SK-N-SH (cell line): Measurements from ENCODE around the gene PRDX5. TPM values are rescaled to one million over a fixed set of nuclear protein-coding genes. Genes with fewer than 3 reads are reported as not detected.

Source experiments
- CTCF ChIA-PET: fragments of 300-600, 350-600 bp; formaldehyde crosslinking; extraction: SDS; loops from one replicate; lab custom pipeline; 2021; lab: Yijun Ruan, JAX
- POLR2A ChIA-PET: fragments of 350-600 bp; sonication (Branson Sonifier 250); formaldehyde crosslinking; extraction: SDS; loops from one replicate; lab custom pipeline; 2020; ENCODE audit warnings: antibody characterized with exemption, inconsistent platforms; lab: Yijun Ruan, JAX
- DNase-seq: peaks from one replicate; pipeline ENCODE4 v3.0.0; 2012
- H2AFZ ChIP-seq: fragments of 200-600 bp; sonication (generic); 2 replicates; pipeline ENCODE4 v1.8.1; 2016; ENCODE audit warnings: antibody characterized with exemption, mild to moderate bottlenecking, low read depth
- H3F3A ChIP-seq: fragments of 200-600 bp; sonication (generic); replicated peaks from 2 replicates; pipeline ENCODE3; 2016; ENCODE audit warnings: antibody characterized with exemption, mild to moderate bottlenecking; ENCODE audit not compliant: insufficient read depth
- H3K27ac ChIP-seq, 2 experiments: fragments of 200-500 bp in 1 of 2; fragments of 200-600 bp in 1 of 2; sonication (Bioruptor generic) in 1 of 2; sonication (generic), shearing (Covaris generic) in 1 of 2; 2 replicates each; pipeline versions ENCODE4 v1.5.1 to v1.6.1; 2014 to 2016; ENCODE audit warnings: low read depth in 2 of 2, inconsistent platforms in 1 of 2, low read length in 1 of 2, mild to moderate bottlenecking in 1 of 2, mixed read lengths in 1 of 2
- H3K27me3 ChIP-seq: fragments of 200-600 bp; sonication (generic), shearing (Covaris generic); 2 replicates; pipeline ENCODE4 v1.6.1; 2016; ENCODE audit warnings: mixed run types; ENCODE audit not compliant: insufficient read depth
- H3K36me3 ChIP-seq, 2 experiments: fragments of 200-500 bp in 1 of 2; fragments of 200-600 bp in 1 of 2; sonication (Bioruptor generic) in 1 of 2; sonication (generic) in 1 of 2; replicated peaks in 1 of 2; 2 replicates each; pipeline versions ENCODE3 to v1.5.1; 2014 to 2016; ENCODE audit warnings: low read length in 1 of 2, mild to moderate bottlenecking in 1 of 2; ENCODE audit not compliant: insufficient read depth in 2 of 2, control insufficient read depth in 1 of 2
- H3K4me1 ChIP-seq, 2 experiments: fragments of 200-500 bp in 1 of 2; fragments of 200-600 bp in 1 of 2; sonication (Bioruptor generic) in 1 of 2; sonication (generic), shearing (Covaris generic) in 1 of 2; 2 replicates each; pipeline versions ENCODE4 v1.5.1 to v1.6.1; 2014 to 2016; ENCODE audit warnings: low read depth in 1 of 2, low read length in 1 of 2, mixed run types in 1 of 2; ENCODE audit not compliant: insufficient read depth in 2 of 2, control insufficient read depth in 1 of 2
- H3K4me2 ChIP-seq: fragments of 200-600 bp; sonication (generic), shearing (Covaris generic); 2 replicates; pipeline ENCODE4 v1.6.1; 2017; ENCODE audit warnings: mixed run types
- H3K4me3 ChIP-seq, 2 experiments: fragments of 200-500 bp in 1 of 2; fragments of 200-600 bp in 1 of 2; sonication (Bioruptor generic) in 1 of 2; sonication (generic), shearing (Covaris generic) in 1 of 2; 2 replicates each; pipeline versions ENCODE4 v1.5.1 to v1.8.1; 2014 to 2016; ENCODE audit warnings: low read depth in 2 of 2, inconsistent platforms in 1 of 2, low read length in 1 of 2, mild to moderate bottlenecking in 1 of 2, mixed read lengths in 1 of 2, moderate library complexity in 1 of 2
- H3K79me2 ChIP-seq: fragments of 200-600 bp; sonication (generic); 2 replicates; pipeline ENCODE4 v1.8.1; 2017; ENCODE audit warnings: mild to moderate bottlenecking; ENCODE audit not compliant: insufficient read depth
- H3K9ac ChIP-seq: fragments of 200-600 bp; sonication (generic); 2 replicates; pipeline ENCODE4 v1.6.1; 2017; ENCODE audit warnings: mixed run types
- H3K9me2 ChIP-seq: fragments of 200-600 bp; sonication (generic); 2 replicates; pipeline ENCODE4 v1.6.1; 2017; ENCODE audit warnings: mixed run types
- H3K9me3 ChIP-seq: fragments of 200-600 bp; sonication (generic); 2 replicates; pipeline ENCODE4 v1.6.1; 2017; ENCODE audit warnings: mixed run types, mild to moderate bottlenecking, moderate library complexity
- H4K20me1 ChIP-seq: fragments of 200-600 bp; sonication (generic); 2 replicates; pipeline ENCODE4 v1.6.1; 2017; ENCODE audit warnings: mild to moderate bottlenecking, mixed run types; ENCODE audit not compliant: insufficient read depth
- CHD2 ChIP-seq: fragments of 150-350 bp; IDR thresholded peaks from 2 replicates; pipeline ENCODE4 v1.6.1; 2018; ENCODE audit warnings: low read length; ENCODE audit not compliant: partially characterized antibody
- FOSL2 ChIP-seq: IDR thresholded peaks from 2 replicates; pipeline ENCODE4 v1.4.0; 2012; ENCODE audit warnings: low read depth, mild to moderate bottlenecking, moderate library complexity, borderline replicate concordance
- FOXM1 ChIP-seq: IDR thresholded peaks from 2 replicates; pipeline ENCODE4 v1.4.0; 2012; ENCODE audit warnings: low read depth, mild to moderate bottlenecking
- GABPA ChIP-seq: IDR thresholded peaks from 2 replicates; pipeline ENCODE4 v1.4.0; 2012; ENCODE audit warnings: low read depth, mild to moderate bottlenecking
- GATA2 ChIP-seq: sonication (generic); formaldehyde crosslinking; IDR thresholded peaks from 2 replicates; pipeline ENCODE4 v1.5.0; 2020; ENCODE audit warnings: mild to moderate bottlenecking, missing genetic modification reagents
- MEF2A ChIP-seq: IDR thresholded peaks from 2 replicates; pipeline ENCODE4 v1.4.0; 2012; ENCODE audit warnings: low read depth, borderline replicate concordance
- POLR2AphosphoS5 ChIP-seq: IDR thresholded peaks from 2 replicates; pipeline ENCODE4 v1.6.1; 2012; ENCODE audit warnings: low read depth, low read length
- RAD21 ChIP-seq: IDR thresholded peaks from 2 replicates; pipeline ENCODE4 v1.6.1; 2012; ENCODE audit warnings: mild to moderate bottlenecking, low read length
- REST ChIP-seq: IDR thresholded peaks from 2 replicates; pipeline ENCODE4 v1.6.1; 2012; ENCODE audit warnings: mild to moderate bottlenecking, low read depth, low read length, moderate library complexity
- RFX5 ChIP-seq: IDR thresholded peaks from 2 replicates; pipeline ENCODE4 v1.6.1; 2012; ENCODE audit warnings: mild to moderate bottlenecking, improper control_type of control experiment, low read length
- RXRA ChIP-seq: IDR thresholded peaks from 2 replicates; pipeline ENCODE4 v1.4.0; 2012; ENCODE audit warnings: low read depth, mild to moderate bottlenecking, borderline replicate concordance
- SIN3A ChIP-seq: IDR thresholded peaks from 2 replicates; pipeline ENCODE4 v1.6.1; 2012; ENCODE audit warnings: low read depth, mild to moderate bottlenecking, low read length, moderate library complexity, borderline replicate concordance
- TAF1 ChIP-seq: IDR thresholded peaks from 2 replicates; pipeline ENCODE4 v1.6.1; 2012; ENCODE audit warnings: low read depth, mild to moderate bottlenecking, low read length, moderate library complexity, borderline replicate concordance
- TEAD4 ChIP-seq: IDR thresholded peaks from 2 replicates; pipeline ENCODE4 v1.4.0; 2012; ENCODE audit warnings: mild to moderate bottlenecking, borderline replicate concordance; ENCODE audit not compliant: insufficient read depth
- USF1 ChIP-seq: IDR thresholded peaks from 2 replicates; pipeline ENCODE4 v1.4.0; 2012; ENCODE audit warnings: low read depth, borderline replicate concordance
- USF2 ChIP-seq: fragments of 150-350 bp; IDR thresholded peaks from 2 replicates; pipeline ENCODE4 v1.6.1; 2017; ENCODE audit warnings: antibody characterized with exemption, low read length, low read depth, borderline replicate concordance
- YY1 ChIP-seq: IDR thresholded peaks from 2 replicates; pipeline ENCODE4 v1.4.0; 2012; ENCODE audit warnings: low read depth, mild to moderate bottlenecking
- WGBS: methylation state at CpG from one replicate; pipeline ENCODE4 v1.1.6; 2017; ENCODE audit warnings: low lambda C conversion rate; 5-methylcytosine and 5-hydroxymethylcytosine counted together
- polyA plus RNA-seq, 3 experiments: library from polyadenylated mRNA; depleted of rRNA; stranded (reverse); fragments of >200 nt; gene quantifications; 2 replicates each; pipeline ENCODE4 v1.2.3, GENCODE V29; 2012

PRDX5 gene
- polyA plus RNA-seq, 1 of the 3 experiments (the other 2 are of a cell fraction) = 1,000 TPM

- no peak for TF ChIP-seq POLR2AphosphoS5
- no peak for TF ChIP-seq USF2
- TF ChIP-seq GATA2 (CRISPR knock-in tag) = no peak
- TF ChIP-seq TAF1 = no peak
- no peak for TF ChIP-seq USF1
- TF ChIP-seq TEAD4 = no peak
- TF ChIP-seq GABPA = no peak
- TF ChIP-seq MEF2A = no peak
- TF ChIP-seq FOXM1 = no peak
- TF ChIP-seq REST = no peak
- no peak for TF ChIP-seq RAD21
- TF ChIP-seq FOSL2 = no peak
- TF ChIP-seq YY1 = no peak
- TF ChIP-seq CHD2 = no peak
- no peak for TF ChIP-seq SIN3A
- no peak for TF ChIP-seq RXRA
- TF ChIP-seq RFX5 = no peak
- Histone ChIP-seq H3K4me3 (no peak overlapping the region), H3F3A (peaks cover 9% of the 10 kb centered on the region), H4K20me1 (no peaks in the 10 kb centered on the region), H3K9ac (peak overlapping the region; percentile 89; the same call in 1 of the 2 replicates), H3K4me2 (peak overlapping the region; percentile 100), H2AFZ (no peak overlapping the region), H3K79me2 (peaks cover 28% of the 10 kb centered on the region), H3K36me3 (peaks cover 4 to 6% of the 10 kb centered on the region in 2 experiments), H3K27me3 (no peaks in the 10 kb centered on the region), H3K27ac (no peak overlapping the region), H3K9me2 (no peaks in the 10 kb centered on the region), H3K4me1 (peaks cover 8 to 21% of the 10 kb centered on the region in 2 experiments; a peak in 2 of 4 replicates), H3K9me3 (no peaks in the 10 kb centered on the region)
- WGBS = 96% methylated on average over 3 of the region's 3 CpGs
- DNase-seq = no peak
- ChIA-PET POLR2A (interaction anchor here (0.9 to 3.2 kb wide), 2 partner anchors 12 to 21 kb away, joined by 3 to 33 read pairs; no protein-coding TSS in a partner anchor), CTCF (interaction anchor here (0.9 to 12.2 kb wide), 5 partner anchors 11 to 35 kb away, joined by 3 to 196 read pairs (median 17); partner anchors contain the start of genes CATSPERZ, ESRRA and PLCB3)
Observed at GRCh38 chr11:64283092-64283491, 34.8 kb upstream of the PRDX5 start.
